NCI-H1694 (cell line): Measurements from ENCODE around the gene AREL1.

ENCODE experiments used
- DNase-seq: peaks from one replicate; lab custom pipeline; 2025; lab: John Stamatoyannopoulos, UW

Gene AREL1

DNA sequence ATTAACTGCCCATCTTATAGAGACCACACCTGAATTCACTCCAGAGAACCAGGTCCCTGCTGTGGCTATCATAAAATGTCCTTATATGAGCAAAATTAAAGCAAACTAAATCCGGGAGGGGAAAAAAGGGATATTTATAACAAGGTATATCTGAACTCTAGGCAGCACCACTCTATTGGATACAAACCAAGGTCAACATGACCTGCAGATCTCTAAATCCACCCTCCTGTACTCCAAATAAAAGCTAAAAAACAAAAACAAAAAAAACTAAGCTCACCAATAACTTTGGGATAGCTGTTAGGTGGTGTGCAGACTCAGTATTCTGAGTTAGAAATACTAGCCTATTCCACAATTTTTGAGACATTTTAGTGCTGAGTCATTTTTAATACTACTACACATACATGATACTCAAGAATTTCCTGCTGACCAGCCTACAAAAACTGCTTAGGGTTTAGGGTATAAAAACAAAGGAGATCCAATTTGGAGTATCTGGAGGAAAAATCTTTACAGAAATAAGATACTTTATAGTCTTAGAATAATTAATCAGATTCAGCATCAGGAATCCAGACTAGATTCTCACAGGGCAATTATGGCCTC, 54.2 kb downstream of the AREL1 start:
- DNase-seq, result no peak

DNA sequence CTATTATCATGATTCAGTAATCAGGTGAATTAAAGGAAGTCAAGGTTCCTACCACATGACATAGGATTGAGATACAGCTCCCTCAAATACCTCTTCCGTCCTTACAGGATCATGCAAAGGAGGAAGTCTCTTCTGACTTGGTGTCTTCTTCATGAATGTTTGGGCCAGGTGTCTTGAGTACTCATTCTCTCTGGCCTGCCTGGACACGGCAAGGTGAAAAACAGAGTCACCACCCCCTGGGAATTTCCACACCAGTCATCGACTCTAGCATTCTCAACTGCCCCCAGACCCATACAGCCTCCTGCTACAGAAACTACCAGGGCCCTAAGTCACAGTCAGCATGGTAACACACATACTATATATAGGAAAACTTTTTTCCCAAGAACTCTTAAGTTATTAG, 55.9 kb downstream of the AREL1 start:
- DNase-seq, result no peak

DNA sequence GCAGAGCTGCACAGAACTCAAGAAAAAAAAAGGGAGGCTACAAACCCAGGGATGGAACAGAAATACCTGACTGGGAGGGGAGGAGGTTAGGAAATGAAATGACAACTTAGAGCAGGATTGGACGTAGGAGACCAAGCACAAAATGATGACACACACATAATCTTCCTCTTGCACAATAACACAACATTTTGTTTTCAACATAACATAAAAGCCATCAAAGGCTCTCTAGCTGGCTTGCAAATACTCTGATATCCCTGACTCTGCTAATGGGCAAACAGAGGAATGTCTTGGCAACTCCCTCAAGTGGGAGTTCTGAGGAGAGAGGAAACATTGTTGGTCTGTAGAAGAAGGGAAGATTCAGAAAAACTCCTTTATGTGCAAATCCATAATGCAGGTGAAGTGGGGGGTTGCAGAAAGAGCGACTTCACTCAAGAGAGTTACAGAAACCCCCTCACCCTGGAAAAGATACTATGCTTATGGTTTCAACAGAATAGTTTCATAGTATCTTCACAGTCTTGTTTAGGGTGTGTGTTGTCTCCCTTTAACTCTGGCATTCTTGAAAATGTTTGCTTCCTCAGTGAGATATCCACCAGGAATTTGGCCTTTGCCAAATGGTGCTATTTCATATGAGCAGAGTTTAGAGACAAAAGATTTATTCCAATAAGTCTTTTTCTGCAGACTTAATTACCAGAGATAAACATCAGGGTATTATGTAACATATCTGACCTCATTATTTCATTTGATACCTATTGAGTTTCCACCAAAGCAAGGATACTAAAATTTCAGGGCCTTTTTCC, 57.1 kb downstream of the AREL1 start:
- no peak for DNase-seq

DNA sequence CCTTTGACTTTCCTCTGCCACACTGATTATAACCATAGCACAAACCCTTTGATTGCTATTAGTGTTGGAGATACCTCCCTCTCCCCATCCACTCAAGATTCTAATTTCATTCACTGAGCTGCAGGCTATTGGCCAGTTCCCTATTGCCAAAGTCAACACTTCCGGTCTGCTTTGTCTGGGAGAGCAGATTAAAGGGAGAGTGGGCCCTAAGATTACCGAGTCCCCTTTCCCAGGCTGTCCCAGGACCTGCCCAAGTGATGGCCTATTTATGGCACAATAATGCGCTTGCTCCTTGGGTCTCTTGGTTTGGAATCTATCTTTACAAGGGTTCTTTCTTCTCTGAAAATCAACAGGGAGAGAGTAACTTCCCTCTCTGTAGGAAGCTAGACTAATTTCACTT, 57.9 kb downstream of the AREL1 start:
- no peak for DNase-seq

DNA sequence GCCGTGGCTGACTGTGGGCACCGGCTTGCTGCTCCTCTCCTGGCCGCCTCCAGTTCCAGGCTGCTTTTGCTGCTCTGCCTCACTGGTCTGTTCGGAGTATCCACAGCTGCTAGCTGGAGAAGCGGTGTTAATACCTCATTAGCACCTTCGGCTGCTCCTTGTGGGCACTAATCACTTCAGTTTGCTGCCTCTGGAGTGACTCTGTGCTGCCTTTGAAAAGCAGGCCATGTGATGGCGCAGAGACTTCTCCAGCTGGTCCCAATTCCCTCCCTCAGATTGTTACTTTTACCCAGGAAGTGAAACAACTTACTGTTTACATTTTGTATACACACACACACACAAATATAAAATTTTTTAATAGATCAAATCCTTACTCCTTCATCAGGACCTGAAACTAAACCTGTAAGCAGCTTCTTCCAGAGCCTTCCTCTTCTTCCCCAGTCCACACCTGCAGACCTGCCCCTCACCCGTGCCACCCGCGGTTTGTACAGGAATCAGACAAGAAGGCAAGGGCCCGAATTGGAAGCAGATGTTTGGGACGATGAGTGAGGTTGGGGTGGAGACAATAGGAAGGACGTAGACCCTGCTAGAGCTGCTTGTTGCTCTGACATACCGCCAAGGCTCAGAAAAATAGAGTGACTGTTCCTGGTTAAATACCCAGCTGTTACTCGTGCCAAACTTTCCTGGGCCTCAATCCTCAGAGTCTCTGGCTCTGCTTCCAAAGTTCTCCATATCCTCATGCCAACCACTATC, 59.3 kb downstream of the AREL1 start:
- DNase-seq, result no peak

DNA sequence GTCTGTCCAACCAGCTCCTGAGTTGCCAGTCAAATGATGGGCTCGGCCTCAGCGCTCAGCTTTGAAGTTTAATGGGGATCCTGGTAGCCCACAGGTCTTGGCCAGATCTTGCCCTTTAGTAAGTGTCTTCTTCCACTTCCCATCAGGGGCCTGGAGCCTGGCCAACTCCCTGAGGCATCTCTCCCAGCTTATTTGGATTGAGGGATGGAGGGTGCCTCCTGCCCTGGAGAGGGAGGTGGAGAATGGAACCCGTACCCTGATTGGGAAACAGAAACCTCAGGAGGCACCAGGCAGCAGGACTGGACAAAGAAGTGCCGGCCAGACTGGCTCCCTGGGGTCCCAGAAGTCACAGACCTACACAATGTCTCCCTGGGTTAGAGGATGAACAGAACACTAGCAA, 60.3 kb downstream of the AREL1 start:
- no peak for DNase-seq

DNA sequence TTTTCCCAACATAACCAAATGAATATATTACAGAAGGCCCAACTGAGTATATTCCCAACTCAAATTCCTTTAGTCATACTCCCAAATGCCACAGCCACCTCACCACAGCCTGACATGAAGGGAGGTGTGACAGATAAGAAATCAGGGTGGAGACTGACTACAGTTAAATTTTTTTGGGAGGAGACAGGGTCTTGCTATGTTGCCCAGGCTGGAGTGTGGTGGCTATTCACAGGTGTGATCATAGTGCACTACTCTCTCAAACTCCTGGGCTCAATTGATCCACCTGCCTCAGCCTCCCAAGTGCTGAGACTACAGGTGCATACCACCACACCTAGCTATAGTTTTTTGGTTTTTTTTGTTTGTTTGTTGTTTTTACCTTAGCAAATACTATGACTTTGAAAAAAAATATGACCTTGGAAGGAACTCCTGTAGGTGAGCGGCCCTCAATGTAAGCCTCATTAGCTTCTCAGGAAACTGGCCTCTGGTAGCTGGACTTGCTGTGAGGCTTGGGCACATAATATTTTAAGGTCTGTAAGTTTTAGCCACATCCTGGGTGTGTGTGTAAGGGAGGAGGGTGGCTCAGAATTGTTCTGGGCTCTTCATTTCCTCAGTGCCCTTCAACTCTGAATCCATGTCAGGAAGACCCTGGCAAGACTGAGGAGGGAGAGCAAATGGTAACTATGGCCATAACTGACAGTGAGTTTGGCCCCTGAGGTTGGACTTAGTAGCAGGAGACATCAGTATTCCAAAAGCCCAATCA, 61.8 kb downstream of the AREL1 start:
- DNase-seq, result no peak

DNA sequence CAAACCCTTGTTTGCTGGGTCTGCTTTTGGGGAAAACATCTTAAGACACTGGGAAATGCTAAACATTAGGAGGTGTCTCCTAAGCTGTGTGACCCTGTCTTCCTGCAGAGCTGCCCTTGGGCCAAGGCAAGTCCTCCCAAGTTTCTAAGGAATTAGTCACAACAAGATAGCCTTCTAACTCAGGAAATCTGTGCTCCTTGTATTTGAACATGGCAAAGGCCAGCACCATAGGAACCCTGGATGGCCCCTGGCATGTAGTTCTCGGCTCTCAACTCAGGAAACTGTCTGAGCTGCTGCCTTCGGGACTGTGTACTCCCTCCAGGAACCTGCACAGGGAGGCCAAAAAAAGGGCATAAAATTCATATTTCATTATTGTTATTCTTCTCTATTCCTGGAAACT, 63.2 kb downstream of the AREL1 start:
- no peak for DNase-seq

DNA sequence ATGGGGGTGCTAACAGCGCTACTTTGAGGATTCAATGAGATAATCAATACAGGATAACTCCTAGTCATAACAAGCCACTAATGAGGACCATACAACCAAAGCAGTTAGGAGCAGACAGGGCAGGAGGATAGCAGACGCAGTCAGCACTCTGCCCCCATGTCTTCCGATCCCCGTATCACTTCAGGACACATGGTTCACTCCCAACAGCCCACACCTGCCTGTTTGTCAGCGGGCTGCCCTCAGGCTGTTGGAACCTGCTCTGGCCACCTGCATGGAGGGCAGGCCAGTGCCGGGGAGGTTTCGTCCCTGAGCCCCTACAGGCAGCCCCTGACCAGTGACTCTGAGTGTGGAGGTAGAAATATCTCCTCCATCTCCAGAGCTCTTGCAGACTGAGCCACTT, 63.7 kb downstream of the AREL1 start:
- no peak for DNase-seq

DNA sequence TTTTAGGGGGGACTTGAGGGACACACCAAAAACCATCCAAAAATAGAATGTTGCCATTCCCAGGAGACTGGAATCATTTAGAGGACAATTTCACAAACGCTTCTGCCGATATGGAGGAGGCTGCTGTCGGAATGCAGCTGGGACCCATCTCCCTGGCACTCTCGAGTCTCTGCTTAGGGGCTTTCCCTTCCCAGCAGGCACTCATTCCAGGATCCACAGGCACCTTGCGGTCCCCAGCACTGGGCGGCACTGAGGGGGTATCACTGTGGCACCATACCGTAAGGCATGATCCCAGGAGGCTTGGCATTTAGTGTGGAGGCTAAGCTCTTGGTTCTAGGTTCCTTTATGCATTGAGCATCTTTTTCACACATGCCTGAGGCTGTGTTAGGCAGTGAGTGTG, 64.3 kb downstream of the AREL1 start:
- no peak for DNase-seq

DNA sequence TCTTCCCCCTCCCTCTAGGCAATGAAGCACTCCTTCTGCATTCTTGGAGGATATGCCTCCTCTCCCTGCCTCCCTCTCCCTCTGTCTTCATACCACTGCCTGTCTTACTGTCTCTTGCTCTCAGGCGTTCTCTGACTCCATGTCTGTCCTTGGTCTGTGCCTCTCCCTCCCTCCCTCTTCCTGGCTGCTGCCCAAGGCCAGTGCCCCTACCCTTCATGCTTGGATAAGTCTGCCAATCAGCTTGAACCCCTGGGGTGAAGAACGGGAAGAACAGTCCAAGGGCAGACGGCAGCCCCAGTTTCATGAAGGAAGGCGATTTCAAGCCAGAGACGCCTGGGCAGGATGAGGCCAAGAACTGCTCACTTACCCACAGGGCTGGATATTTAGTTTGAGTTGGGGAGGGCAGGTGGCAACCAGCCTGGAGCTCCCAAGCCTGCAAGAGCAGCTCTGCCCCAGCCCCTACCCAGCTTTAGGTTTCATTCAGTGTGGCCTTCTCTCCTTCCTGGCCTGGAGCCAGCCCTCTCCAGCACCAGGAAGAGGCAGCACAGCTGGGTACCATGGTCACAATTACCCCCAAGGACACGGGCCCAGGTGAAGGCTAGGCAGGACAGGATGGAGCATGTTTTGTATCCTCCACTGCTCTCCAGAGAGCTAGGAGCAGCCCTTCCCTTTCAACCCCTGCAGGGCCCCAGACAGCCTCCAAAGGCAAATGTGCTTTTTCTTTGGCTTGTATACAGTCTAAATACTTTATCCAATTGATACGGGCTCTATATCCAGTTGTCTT, 65.0 kb downstream of the AREL1 start:
- peak; percentile 29 for DNase-seq

DNA sequence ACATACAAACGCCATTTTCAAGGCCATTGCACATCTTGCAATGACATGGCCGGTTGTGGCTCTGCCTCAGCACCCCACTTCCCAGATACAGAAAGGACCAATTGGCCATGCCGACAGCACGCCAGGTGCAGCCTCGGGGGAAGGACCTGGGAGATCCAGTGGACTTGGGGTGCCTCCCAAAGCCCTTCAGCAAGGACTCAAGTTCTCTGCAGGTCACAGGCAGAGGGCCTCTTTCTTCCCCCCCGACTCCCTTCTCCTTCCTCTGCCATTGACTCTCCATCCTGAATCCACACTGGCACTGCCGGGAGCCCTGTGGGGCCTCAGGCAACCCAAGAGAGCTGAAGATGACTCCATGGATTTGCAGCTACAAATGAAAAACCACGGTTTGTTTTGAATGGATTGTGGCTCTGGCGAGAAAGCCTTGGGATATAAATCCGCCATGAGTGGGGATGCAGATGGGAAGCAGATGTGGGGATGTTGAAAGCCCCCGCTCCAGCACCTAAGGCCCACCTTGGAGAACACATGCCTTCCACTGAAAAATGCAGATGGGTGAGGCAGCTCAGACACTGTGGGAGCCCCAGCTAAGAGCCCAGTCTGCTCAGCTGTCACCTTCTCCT, 65.7 kb downstream of the AREL1 start:
- DNase-seq, result no peak

DNA sequence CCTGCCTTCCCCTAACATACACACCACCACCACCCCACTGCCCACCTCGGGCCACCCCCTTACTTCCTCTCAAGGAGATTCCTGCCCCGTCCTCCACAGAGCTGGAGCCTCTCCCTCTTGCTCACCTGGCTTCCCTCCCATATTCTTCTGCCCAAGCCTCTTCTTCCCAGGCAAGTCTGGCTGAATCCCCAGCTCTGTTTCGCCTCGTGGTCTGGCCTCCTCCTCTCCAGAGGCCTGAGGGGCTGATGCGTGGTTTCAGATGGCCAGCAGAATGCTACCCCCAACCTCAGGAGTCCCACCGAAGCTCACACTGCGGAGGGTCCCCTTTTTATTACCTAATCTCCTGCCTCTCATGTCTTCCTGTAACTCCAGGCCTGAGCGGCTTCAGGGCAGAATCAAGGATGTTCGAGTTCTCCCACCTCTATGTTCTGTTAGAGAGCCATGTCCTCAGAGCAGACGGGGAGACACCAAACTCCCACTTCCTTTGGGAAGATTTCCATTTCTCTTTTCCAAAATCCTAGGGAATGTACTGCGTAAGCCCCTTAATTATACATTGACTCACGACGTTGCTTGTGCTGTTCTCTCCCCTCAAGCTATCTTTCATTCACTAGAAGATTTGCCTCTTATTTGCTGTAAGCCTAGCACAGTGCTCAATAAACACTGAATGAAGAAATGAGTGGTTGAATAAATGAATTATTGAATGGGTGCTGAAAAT, 67.0 kb downstream of the AREL1 start:
- DNase-seq, result no peak

DNA sequence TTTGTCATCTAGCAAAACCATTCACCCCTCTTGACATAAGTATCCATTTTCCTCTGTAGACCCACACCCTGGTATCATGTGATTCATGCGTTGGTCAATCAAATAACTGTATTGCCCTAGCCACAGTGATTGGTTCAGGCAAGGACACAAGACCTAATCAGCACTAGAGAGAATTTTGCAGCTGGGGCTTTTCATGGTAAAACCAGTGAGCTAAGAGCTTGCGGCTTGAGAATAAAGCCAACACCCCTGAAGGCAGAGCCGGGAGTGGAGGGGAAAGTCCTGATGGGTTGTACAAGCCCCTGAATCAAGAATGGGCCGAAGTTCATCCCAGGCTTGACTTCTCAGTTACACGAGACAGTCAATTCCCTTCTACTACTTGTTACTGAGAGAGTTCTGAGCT, 67.6 kb downstream of the AREL1 start:
- DNase-seq, result no peak

DNA sequence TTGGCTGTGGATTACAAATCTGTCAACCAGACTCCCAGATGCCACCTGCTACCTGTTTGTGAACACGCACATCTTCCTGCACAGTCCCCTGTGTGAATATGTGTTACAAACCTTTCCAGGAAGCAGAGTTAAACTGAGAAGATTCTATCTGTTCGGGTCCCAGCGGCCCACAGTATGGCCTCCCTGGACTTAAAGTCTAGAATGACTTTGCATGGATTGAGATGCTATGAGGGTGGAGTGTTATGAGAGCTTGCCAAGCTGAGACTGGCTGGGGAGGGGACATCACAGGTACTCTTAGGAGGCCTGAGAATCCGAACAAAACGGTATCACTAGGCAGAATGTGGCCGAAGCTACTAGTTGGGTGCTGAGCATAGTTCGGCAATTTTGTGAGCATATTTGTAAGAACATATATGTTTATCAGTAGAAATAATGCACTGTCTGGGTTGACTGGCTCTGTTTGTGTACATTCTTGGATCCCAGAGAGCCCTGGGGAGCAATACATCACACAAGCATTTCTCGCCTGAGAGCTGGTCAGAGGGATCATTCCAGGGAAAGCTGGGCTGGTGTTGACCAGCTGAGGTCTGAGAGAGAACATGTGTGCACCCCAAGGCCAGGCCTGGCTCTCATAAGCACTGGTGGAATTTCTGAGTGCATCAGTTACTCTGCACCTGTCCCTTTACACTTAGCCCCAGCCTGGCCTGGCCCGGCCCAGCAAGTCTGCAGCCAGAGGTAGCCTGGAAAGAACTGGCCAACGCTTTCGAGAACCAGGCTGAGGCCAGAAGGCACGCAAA, 71.1 kb downstream of the AREL1 start:
- DNase-seq, result no peak

DNA sequence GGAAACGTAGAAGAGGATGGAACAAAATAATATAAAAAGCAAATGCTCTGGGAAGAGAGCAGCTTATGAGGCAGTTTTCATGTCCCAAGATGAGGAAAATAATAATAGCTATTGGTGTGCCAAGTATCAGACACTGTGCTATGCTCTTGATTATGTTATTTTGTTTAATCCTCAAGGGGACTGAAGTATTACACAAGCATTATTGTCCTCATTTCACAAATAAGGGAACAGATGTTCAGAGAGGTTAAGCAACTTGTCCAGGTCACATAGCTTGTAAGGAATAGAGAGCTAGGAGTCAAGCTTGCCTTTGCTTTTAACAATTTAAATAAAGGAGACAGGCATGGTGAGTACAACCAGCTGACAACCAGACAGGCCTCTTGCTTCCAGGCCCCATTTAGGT, 73.9 kb downstream of the AREL1 start:
- no peak for DNase-seq

DNA sequence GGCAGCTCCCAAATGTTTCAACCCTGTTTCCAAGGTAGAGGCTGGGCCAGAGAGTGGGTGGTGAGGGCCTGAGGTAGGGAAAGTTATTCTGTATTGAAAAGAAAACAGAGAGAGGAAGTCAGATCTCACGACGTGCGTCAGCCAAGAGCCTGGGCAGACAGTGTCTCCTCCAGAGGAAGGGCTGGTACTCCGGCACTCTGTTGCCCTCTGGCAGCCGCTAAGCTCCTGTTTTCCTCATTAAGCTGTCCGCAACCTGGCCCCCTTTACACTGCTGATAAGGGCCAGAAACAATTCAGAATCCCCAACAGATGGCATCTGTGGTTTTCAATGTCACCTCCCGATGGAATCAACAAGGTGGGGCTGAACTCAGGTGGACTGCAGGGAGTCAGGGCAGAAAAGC, 74.8 kb downstream of the AREL1 start:
- peak; percentile 48 for DNase-seq

DNA sequence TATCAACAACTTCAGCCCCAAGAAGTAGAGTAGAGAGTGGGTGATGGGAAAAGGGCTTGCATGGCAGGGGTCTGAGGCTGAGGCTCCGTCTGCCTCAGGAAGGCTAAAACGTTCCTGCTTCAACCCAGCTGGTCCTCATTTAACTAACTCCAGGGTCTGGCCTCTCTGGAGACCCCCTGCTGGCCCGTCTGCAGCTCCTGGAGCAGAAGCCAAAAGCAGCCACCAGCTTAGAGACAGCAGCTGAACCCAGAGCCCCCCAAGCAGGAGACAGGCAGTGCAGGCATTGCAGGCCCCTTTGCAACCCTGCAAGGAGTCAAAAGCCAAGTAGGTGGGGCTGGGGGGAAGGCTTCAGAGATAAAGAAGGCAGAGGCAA, 75.7 kb downstream of the AREL1 start:
- no peak for DNase-seq

DNA sequence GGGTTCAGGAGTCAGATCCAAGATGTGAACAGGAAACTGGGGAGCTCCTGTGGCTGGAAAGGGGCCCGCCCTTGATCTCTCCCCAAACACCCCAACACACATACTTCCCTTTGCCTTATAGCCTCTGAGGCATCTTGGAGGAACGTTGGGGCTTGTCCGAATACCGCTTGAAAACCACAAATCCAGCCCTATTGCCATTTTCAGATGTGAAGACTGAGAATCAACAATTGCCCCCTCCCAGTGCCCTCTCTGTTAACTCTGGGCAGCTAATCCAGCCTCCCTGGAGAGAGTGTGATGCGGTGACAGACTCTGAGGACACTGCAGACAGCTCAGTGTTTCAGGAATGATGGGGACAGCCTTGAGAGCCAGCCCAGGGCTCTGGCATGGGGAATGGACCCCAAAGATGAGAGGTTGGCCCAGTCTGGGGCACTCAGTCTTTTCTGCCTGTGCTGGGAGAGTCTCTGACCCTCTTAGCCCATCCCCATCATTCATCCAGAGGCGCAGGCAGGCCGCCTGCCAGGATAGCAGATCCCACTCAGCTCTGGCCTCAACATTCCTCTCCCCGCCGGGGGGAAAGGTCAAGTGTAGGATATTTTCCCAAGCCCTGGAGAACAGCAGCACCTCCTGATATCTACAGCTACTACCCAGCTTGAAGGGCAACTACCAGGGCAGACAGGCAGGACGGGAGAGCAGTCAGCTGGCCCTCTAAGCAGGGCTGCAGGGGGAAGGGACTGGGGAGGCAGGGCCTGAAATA, 76.3 kb downstream of the AREL1 start:
- no peak for DNase-seq
